GM12801 (cell line): ENCODE results near the gene LNPEP.

Experiments used
- CTCF ChIP-seq: IDR thresholded peaks from one replicate; pipeline ENCODE4 v1.5.1; 2011; ENCODE audit warnings: control low read depth; ENCODE audit not compliant: insufficient read length; ENCODE audit errors: extremely low read depth

Gene LNPEP

GRCh38 chr5:97043511-97043910 lies 107.6 kb downstream of the LNPEP start:
- no peak for TF ChIP-seq CTCF

GRCh38 chr5:97044052-97044451 lies 108.2 kb downstream of the LNPEP start:
- no peak for TF ChIP-seq CTCF

GRCh38 chr5:97046270-97046982 lies 110.5 kb downstream of the LNPEP start:
- no peak for TF ChIP-seq CTCF

GRCh38 chr5:97047076-97047475 lies 111.2 kb downstream of the LNPEP start:
- TF ChIP-seq CTCF: no peak

- no peak for TF ChIP-seq CTCF
These were observed 113.3 kb downstream of the LNPEP start for GRCh38 chr5:97049175-97049574.

GRCh38 chr5:97056263-97056662 lies 120.4 kb downstream of the LNPEP start:
- TF ChIP-seq CTCF: no peak

- no peak for TF ChIP-seq CTCF
These were observed 126.2 kb downstream of the LNPEP start for GRCh38 chr5:97062046-97062445.
